Peyer's patch (tissue), 4 donors: ENCODE results near the gene FBXL4. TPM values are rescaled to one million over a fixed set of nuclear protein-coding genes. Genes with fewer than 3 reads are reported as not detected.
A peak's percentile ranks its signal among the peaks of the same experiment; 100 is the strongest.
"Not testable (repeated sequence)": the region's sequence is repeated elsewhere in the genome, so short reads cannot be mapped to it uniquely, and the experiment has no call there.

Experiments
- DNase-seq, 3 donors: peaks; one replicate each; pipeline ENCODE4 v3.0.0-alpha.2; 2017 to 2019
- H3K27ac ChIP-seq, 4 donors: fragments of 200-600 bp; sonication (generic); one replicate each; pipeline ENCODE4 v1.5.1; 2016 to 2019
- H3K27me3 ChIP-seq, 2 donors: fragments of 200-600 bp; sonication (generic); one replicate each; pipeline ENCODE4 v1.5.1; 2019
- H3K36me3 ChIP-seq, 3 donors: fragments of 200-600 bp; sonication (generic); one replicate each; pipeline ENCODE4 v1.5.1; 2016 to 2019
- H3K4me1 ChIP-seq, 4 donors: fragments of 200-600 bp; sonication (generic); one replicate each; pipeline ENCODE4 v1.5.1; 2016 to 2019
- H3K4me3 ChIP-seq, 4 donors: fragments of 200-600 bp; sonication (generic); 1 replicate in 3 of 4; 2 replicates in 1 of 4; pipeline ENCODE4 v1.5.1; 2016 to 2019; ENCODE audit warnings: mild to moderate bottlenecking in 1 of 4
- H3K9me3 ChIP-seq, 4 donors: fragments of 200-600 bp; sonication (generic); one replicate each; pipeline ENCODE4 v1.5.1; 2016 to 2019; ENCODE audit warnings: mild to moderate bottlenecking in 1 of 4
- CTCF ChIP-seq, 6 experiments: fragments of 450-650 bp in 4 of 6; fragments of 200-600 bp in 2 of 6; sonication (generic) in 1 of 6; IDR thresholded peaks; one replicate each; pipeline ENCODE4 v1.5.1; 2017 to 2019; ENCODE audit warnings: antibody characterized with exemption in 6 of 6, mild to moderate bottlenecking in 3 of 6, moderate library complexity in 1 of 6
- POLR2A ChIP-seq, 2 donors: fragments of 450-650 bp; IDR thresholded peaks; one replicate each; pipeline ENCODE4 v1.5.1; 2017; ENCODE audit warnings: antibody characterized with exemption in 2 of 2, mild to moderate bottlenecking in 2 of 2, moderate library complexity in 2 of 2
- total RNA-seq, 4 donors: library from RNA; depleted of rRNA; stranded (reverse); fragments of >200 nt; gene quantifications; one replicate each; pipeline ENCODE4 v1.1.0, GENCODE V29; 2016

Gene FBXL4
- total RNA-seq, 4 donors from 2014 or later, result 19.1 to 24.8 (median 21.2) TPM

GRCh38 chr6:98925831-98926230, 21.9 kb downstream of the FBXL4 start:
- no peak for TF ChIP-seq CTCF (IDR thresholded peaks at IDR 0.05)
- TF ChIP-seq POLR2A (IDR thresholded peaks at IDR 0.05), result no peak
- Histone ChIP-seq H3K27me3 (no peaks in the 10 kb centered on the region), H3K27ac (no peak overlapping the region), H3K36me3 (peaks cover 0 to 12% (median 0%) of the 10 kb centered on the region in 3 donors), H3K9me3 (no peaks in the 10 kb centered on the region), H3K4me1 (no peaks in the 10 kb centered on the region), H3K4me3 (no peak overlapping the region)
- no peak for DNase-seq

- no peak overlapping the region for H3K4me3 ChIP-seq
- no peaks in the 10 kb centered on the region for H3K9me3 ChIP-seq
- H3K36me3 ChIP-seq, result peaks cover 0 to 12% (median 0%) of the 10 kb centered on the region in 3 donors
- no peak for TF ChIP-seq POLR2A (IDR thresholded peaks at IDR 0.05)
- TF ChIP-seq CTCF (IDR thresholded peaks at IDR 0.05), result no peak
- H3K4me1 ChIP-seq, result no peaks in the 10 kb centered on the region
- no peak overlapping the region for H3K27ac ChIP-seq
- no peaks in the 10 kb centered on the region for H3K27me3 ChIP-seq
- peak in 2 of 3 donors; percentile 50 to 52 for DNase-seq
Measured at GRCh38 chr6:98924647-98925046, 23.1 kb downstream of the FBXL4 start.

GRCh38 chr6:98920904-98921431, 26.8 kb downstream of the FBXL4 start:
- DNase-seq, result no peak
- H3K27ac ChIP-seq, result no peak overlapping the region
- H3K36me3 ChIP-seq, result peaks cover 0 to 6% (median 0%) of the 10 kb centered on the region in 3 donors
- no peaks in the 10 kb centered on the region for H3K9me3 ChIP-seq
- no peaks in the 10 kb centered on the region for H3K27me3 ChIP-seq
- no peak for TF ChIP-seq POLR2A (IDR thresholded peaks at IDR 0.05)
- no peak for TF ChIP-seq CTCF (IDR thresholded peaks at IDR 0.05)
- no peaks in the 10 kb centered on the region for H3K4me1 ChIP-seq
- H3K4me3 ChIP-seq, result no peak overlapping the region

GRCh38 chr6:98910946-98911345, 36.8 kb downstream of the FBXL4 start:
- not testable (repeated sequence) for DNase-seq, H3K27me3 ChIP-seq, H3K9me3 ChIP-seq, H3K36me3 ChIP-seq, H3K4me1 ChIP-seq, H3K27ac ChIP-seq, H3K4me3 ChIP-seq

- Histone ChIP-seq H3K36me3 (peaks cover 0 to 17% (median 0%) of the 10 kb centered on the region in 3 donors), H3K27ac (no peak overlapping the region), H3K4me1 (no peaks in the 10 kb centered on the region), H3K27me3 (no peaks in the 10 kb centered on the region), H3K4me3 (no peak overlapping the region), H3K9me3 (no peaks in the 10 kb centered on the region)
- DNase-seq, result no peak
- TF ChIP-seq POLR2A (IDR thresholded peaks at IDR 0.05), result no peak
- no peak for TF ChIP-seq CTCF (IDR thresholded peaks at IDR 0.05)
Measured at GRCh38 chr6:98909236-98909635, 38.5 kb downstream of the FBXL4 start.

- H3K4me1 ChIP-seq, H3K9me3 ChIP-seq, H3K27ac ChIP-seq, H3K4me3 ChIP-seq, H3K27me3 ChIP-seq, DNase-seq: not testable (repeated sequence)
- peaks cover 0 to 20% (median 0%) of the 10 kb centered on the region in 3 donors for H3K36me3 ChIP-seq
Measured at GRCh38 chr6:98906342-98906741, 41.4 kb downstream of the FBXL4 start.

- peaks cover 0 to 23% (median 0%) of the 10 kb centered on the region in 3 donors for H3K36me3 ChIP-seq
- no peaks in the 10 kb centered on the region for H3K27me3 ChIP-seq
- H3K4me3 ChIP-seq, result no peak overlapping the region
- H3K4me1 ChIP-seq, result no peaks in the 10 kb centered on the region
- no peak for DNase-seq
- TF ChIP-seq CTCF (IDR thresholded peaks at IDR 0.05), result no peak
- TF ChIP-seq POLR2A (IDR thresholded peaks at IDR 0.05), result no peak
- H3K27ac ChIP-seq, result no peak overlapping the region
- no peaks in the 10 kb centered on the region for H3K9me3 ChIP-seq
Measured at GRCh38 chr6:98905759-98906158, 42.0 kb downstream of the FBXL4 start.
